ENCODE measurements around the gene BAG5. TPM values are rescaled to one million over a fixed set of nuclear protein-coding genes. Genes with fewer than 3 reads are reported as not detected.

The BAG5 gene
- total RNA-seq, 1 donor from 2014 or later, result 29.8 TPM

DNA sequence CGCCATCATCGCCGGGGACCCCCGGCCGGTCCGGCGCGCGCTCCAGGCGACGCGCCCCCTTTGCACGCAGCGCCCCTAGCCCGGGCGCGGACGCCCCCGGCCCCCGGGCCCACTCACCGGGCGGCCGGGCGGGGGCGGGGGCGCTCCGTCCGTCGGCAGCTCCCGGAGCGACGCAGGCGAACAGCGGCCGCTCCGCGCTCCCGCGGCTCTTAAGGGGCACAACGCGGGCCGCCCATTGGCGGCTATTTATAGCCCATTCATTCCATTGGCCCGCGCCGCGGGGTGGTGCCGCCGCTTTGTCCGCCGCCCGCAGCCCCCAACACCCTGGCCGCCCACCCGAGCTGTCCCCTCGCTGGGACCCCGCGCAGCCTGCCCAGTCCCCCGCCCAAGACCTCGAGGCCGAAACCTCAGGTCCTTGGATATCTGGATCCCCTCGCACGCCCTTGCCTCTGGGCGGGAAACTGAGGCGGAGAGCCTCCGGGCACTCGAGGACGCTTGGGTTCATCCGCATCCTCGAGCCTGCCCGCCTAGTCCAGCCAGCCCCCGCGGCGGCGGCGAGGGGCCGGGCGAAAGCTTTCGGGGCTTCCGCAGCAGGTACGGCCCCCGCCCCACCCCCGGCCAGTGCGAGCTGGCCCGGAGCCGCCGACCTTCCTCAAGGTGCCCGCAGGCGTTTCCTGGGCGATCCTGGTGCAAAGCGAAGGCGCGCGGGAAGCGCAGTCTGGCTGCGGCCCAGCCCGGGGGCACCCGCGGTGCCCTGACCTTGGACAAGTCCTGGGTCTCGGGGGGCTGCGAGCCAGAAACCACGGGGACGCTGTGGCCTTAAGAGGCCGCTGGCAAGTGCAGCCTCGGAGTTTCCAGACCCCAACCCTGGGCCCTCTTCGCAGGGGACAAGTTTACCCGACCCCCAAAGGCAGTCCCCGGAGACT, 39.5 kb downstream of the BAG5 start, which contains the start of gene CKB:
Gene CKB (minus strand): TSS at position 182 of the 926 bp plus-strand sequence. CDS start 337 bp downstream, outside the sequence.
- peak; percentile 42 to 45 for ATAC-seq
- Histone ChIP-seq H3K4me3 (peak within 1 kb of the TSS; percentile 63), H3K9me3 (no peaks in the 10 kb centered on the region), H3K36me3 (no peaks in the 10 kb centered on the region), H3K27me3 (ENCODE audit: low read depth) (peaks cover 5% of the 10 kb centered on the region), H3K4me1 (peaks cover 75% of the 10 kb centered on the region), H3K27ac (peak within 1 kb of the TSS; percentile 82)
- no peak for TF ChIP-seq CTCF (IDR thresholded peaks at IDR 0.05)
- DNase-seq, result peak; percentile 76
- intact Hi-C loops (cut with DNase I), result no loop called here

GRCh38 chr14:103521951-103522563, 40.4 kb downstream of the BAG5 start:
- Histone ChIP-seq H3K36me3 (no peaks in the 10 kb centered on the region), H3K9me3 (no peaks in the 10 kb centered on the region), H3K27me3 (ENCODE audit: low read depth) (peaks cover 5% of the 10 kb centered on the region), H3K4me3 (peak overlapping the region; percentile 63), H3K4me1 (peaks cover 70% of the 10 kb centered on the region), H3K27ac (peak overlapping the region; percentile 82)
- ATAC-seq (no peak), DNase-seq (peak; percentile 60)
- intact Hi-C loops (cut with DNase I), result no loop called here
- no peak for TF ChIP-seq CTCF (IDR thresholded peaks at IDR 0.05)

DNA sequence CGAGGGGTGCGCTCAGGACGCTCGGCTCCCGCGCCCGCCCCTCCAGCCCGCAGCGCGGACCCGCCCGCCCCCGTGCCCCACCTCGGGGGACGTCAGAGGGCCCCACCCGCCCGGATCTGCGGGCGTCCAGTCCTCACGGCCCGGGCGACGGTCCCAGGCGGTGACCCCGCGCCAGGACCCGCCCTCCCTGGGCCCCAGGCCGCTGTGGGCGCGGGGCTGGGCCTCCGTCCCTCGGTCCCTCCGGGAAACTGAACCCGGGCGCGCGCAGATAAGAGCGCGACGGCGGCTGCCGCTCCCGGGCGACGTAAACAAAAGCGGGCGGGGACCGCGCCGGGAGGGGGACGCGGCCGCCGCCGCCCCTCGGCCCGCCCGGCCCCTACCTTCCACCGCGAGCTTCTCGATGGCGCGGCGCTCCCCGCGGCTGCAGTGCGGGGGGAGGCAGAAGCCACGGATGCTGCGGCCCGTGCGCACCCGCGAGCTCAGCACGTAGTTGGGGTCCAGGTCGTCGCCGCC, 41.0 kb downstream of the BAG5 start:
- Histone ChIP-seq H3K9me3 (no peaks in the 10 kb centered on the region), H3K36me3 (no peaks in the 10 kb centered on the region), H3K4me3 (peak overlapping the region; percentile 63), H3K27me3 (ENCODE audit: low read depth) (peaks cover 5% of the 10 kb centered on the region), H3K4me1 (peaks cover 65% of the 10 kb centered on the region), H3K27ac (peak overlapping the region; percentile 82)
- no peak for TF ChIP-seq CTCF (IDR thresholded peaks at IDR 0.05)
- DNase-seq, result peak; percentile 71
- ATAC-seq, result peak; percentile 63 to 65
- intact Hi-C loops (cut with DNase I), result no loop called here

- peak; percentile 63 for TF ChIP-seq CTCF (IDR thresholded peaks at IDR 0.05)
- Histone ChIP-seq H3K4me3 (peak overlapping the region; percentile 63), H3K36me3 (no peaks in the 10 kb centered on the region), H3K9me3 (no peaks in the 10 kb centered on the region), H3K27me3 (ENCODE audit: low read depth) (peaks cover 5% of the 10 kb centered on the region), H3K27ac (peak overlapping the region; percentile 82), H3K4me1 (peaks cover 58% of the 10 kb centered on the region)
- intact Hi-C loops (cut with DNase I), result no loop called here
- DNase-seq (peak; percentile 91), ATAC-seq (peak; percentile 79 to 85)
Measured at GRCh38 chr14:103520657-103521437, 41.6 kb downstream of the BAG5 start.

- peak overlapping the region; percentile 63 for H3K4me3 ChIP-seq
Measured at GRCh38 chr14:103520269-103520656, 42.2 kb downstream of the BAG5 start.

More at GRCh38 chr14:103520269-103520656, 42.2 kb downstream of the BAG5 start:
- Histone ChIP-seq H3K27me3 (ENCODE audit: low read depth) (peaks cover 5% of the 10 kb centered on the region), H3K36me3 (peaks cover under 1% of the 10 kb centered on the region), H3K9me3 (no peaks in the 10 kb centered on the region), H3K4me1 (peaks cover 57% of the 10 kb centered on the region), H3K27ac (peak overlapping the region; percentile 82)
- intact Hi-C loops (cut with DNase I), result no loop called here
- DNase-seq (no peak), ATAC-seq (no peak)
- no peak for TF ChIP-seq CTCF (IDR thresholded peaks at IDR 0.05)

Measured in lower lobe of right lung (tissue), 2 donors.